HG03521 (cell line): ENCODE results near the gene STEAP1B.
"Not testable (repeated sequence)": the region's sequence is repeated elsewhere in the genome, so short reads cannot be mapped to it uniquely, and the experiment has no call there.

Experiments
- ATAC-seq: cut with Tn5 transposase; IDR thresholded peaks from one replicate; pipeline ENCODE4 v1.9.1; 2021; ENCODE audit warnings: mild to moderate bottlenecking, moderate library complexity; ENCODE audit not compliant: unreplicated experiment

The STEAP1B gene

DNA sequence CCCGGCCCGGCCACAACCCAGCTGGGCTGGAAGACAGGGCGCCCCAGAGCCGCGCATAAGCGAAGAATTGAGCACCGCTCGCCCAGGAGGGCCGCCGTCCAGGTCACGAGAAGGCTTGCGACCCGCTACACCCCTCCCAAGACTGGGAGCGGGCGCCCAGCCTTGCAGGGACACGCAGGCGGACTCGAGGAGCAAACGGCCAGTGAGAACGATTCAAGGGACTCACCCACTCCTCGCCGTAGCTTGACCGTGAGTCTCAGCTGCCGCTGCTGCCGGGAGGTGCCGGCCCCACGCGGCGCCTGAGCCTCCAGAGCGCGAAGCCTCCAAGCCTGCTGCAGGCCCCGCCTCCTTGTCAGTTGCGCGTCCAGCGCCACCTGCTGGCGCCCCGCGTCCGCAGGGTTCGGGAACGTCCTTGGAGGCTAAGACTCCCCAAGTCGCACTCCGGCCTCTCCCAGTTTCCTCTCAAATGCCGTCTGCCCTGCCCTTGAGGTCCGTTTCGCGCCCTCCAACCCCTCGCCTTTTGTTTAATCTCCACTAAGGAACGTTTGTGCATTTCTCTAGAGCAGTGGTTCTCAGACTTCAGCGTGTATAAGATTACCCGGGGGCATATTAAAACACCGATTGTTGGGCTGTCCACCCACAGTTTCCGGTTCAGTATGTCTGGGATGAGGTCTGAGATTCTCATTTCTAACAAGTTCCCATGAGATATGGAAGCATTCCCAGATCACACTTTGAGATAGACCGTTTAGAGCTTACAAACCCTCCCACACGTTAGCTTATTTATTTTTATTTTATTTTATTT lies at the start of gene STEAP1B:
Gene STEAP1B, minus strand, starts transcription at position 301 of the 802 bp plus-strand sequence. CDS start 5,333 bp downstream, outside the sequence.
- peak; percentile 96 for ATAC-seq

DNA sequence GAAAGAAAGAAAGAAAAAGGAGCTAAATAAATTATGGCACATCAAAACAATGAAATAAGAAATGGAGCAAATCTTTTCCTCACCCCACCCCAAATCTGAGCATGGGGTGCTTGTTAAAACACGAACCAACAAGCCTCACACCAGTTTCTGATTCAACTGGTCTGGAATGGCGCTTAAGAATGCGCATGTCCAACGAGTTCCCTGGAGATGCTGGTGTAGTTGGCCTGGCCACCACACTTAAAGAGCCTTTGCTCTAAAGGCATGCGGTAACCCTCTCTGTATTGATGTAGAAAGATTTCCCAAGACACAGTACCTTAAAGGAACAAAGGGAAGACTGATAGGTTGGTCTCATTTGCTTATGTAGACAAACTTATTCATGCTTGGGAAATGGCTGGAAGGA lies 49.1 kb upstream of the STEAP1B start:
- ATAC-seq, result no peak

DNA sequence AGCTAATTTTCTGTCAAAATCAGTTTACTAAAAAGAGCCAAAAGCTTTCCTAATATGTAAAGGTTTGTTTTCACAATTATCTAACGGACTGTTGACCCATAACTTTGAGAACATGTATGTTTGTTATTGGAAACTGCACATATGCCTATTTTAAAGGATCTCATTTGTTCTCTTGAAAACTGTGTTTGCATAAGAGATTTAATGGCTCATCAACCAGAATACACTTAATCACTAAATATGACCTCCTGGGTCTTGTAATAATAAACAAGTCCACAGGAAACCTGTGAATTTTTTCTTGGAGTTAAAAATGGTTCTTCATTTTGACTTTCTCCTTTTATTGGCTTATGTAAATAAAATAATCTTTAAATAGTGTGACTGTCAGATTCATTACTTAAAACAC lies 48.3 kb upstream of the STEAP1B start:
- no peak for ATAC-seq

DNA sequence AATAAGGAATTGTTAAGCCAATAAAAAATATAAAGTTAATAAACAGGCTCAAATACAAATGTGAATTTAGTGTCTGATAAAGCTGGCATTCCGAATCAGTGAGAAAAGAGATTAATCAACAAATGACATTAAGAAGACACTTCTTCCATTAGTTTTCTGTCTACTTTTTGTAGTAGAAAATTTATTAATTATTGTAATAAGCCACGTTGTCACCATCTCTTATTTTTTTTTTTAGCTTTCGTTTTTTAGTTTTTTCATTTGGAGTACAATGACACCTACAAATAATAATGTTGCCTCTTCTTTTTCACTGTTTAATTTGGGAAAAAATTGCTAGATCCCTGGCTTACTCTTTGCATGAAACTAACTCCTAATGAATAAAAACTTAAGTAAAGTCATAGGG lies 46.8 kb upstream of the STEAP1B start:
- ATAC-seq, result no peak

DNA sequence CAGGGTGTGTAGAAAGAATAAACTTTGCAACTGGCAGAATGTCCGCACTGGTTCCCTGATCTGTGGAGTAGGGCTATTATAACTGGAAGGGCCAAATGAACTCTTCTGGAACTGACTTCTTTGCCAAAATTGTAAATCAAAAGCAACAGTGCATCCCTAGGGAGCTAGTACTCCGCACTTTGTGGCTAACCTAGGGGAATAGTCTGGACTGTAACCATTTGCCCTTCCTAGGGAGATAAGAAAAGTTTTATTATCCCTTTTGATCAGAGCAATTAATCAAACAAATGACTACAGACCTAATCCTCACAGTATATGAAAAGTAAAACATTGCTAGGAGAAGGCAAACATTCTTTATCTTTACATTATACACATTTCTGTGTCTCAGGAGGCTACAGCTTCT lies 45.5 kb upstream of the STEAP1B start:
- no peak for ATAC-seq

DNA sequence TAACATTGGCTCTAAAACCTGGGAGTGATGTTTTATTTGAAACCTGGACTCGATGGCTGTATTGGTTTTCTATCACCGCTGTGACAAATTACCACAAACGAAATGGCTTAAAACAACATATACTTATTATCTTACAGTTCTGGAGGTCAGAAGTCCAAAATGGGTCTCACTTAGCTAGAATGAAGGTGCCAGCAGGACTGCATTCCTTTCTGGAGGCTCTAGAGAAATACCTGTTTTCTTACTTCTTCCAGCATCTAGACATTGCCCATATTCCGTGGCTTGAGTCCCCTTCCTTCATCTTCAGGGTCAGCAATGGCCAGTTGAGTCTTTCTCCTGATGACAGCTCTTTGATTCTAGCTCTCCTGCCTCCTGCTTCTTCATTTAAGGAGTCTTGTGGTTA lies 44.3 kb upstream of the STEAP1B start:
- ATAC-seq, result no peak

DNA sequence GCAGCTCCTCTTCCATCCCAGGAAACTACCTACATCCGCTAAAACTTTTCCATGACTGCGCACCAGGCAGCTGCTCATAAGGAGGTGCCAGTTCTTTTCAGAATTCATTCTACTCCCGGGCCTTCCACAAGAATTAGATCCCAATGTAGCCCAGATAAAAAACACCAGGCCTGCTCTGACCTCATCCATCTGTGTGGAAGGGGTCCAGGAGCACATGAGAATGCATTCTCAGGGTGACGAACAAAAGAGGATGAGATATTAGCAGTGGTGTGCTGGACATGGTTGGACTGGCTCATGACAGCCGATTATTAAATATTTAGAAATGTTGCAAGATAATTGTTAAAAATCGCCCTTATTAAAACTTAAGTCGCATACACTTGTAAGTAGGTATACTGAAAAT lies 43.2 kb upstream of the STEAP1B start:
- ATAC-seq, result no peak

DNA sequence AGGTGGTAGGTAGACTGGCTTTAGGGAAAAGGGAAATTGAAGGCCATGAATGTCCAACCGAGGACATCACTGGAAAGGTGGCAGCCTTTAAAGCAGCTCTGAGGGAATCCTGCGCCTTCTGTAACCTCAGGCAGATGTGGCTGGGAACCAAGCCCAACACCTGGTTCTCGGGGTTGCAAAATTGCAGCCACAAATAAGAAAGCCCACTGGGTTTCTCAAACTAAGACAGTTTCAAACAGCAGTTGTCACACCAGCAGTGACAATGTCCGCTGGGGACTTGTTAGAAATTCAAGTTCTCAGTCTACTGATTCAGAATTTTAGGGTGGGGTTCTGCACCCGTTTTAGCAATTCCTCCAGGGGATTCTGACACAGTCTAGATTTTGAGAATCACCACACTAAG lies 42.7 kb upstream of the STEAP1B start:
- ATAC-seq, result no peak

DNA sequence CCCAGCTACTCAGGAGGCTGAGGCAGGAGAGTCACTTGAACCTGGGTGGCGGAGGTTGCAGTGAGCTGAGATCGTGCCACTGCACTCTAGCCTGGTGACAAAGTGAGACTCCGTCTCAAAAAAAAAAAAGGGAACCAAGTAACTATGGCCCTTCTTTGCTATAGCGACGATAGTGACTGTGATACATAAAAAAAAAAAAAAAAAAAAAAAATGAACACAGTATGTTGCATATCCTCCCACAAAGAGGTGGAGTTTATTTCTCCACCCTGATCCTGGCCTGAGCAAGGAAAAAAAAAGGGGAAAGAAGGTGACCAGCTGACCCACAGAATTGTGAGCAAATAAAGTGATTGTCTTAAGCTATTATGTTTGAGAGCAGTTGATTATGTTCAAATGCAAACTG lies 42.3 kb upstream of the STEAP1B start:
- ATAC-seq, result no peak

DNA sequence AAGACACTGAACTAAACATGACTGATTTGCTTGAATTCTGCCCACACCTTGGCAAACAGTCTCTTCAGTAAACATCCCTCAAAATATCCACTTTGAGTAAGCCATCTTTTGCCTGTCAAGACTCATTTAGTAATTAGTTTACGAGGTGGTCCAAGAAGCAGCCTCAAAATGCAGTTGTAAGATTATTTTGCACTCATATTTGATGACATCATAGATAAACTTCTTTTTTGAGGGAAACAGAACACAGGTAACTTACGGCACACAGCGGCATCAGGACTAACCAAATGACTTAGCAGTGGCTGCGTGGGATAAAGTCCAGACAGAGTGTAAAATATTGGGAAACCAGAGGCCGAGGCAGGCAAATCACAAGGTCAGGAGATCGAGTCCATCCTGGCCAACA lies 41.8 kb upstream of the STEAP1B start:
- ATAC-seq, result no peak

DNA sequence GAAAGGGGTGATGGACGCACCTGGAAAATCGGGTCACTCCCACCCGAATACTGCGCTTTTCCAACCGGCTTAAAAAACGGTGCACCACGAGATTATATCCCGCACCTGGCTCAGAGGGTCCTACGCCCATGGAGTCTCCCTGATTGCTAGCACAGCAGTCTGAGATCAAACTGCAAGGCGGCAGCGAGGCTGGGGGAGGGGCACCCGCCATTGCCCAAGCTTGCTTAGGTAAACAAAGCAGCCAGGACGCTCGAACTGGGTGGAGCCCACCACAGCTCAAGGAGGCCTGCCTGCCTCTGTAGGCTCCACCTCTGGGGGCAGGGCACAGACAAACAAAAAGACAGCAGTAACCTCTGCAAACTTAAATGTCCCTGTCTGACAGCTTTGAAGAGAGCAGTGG lies 28.5 kb upstream of the STEAP1B start:
- ATAC-seq, result not testable (repeated sequence)

DNA sequence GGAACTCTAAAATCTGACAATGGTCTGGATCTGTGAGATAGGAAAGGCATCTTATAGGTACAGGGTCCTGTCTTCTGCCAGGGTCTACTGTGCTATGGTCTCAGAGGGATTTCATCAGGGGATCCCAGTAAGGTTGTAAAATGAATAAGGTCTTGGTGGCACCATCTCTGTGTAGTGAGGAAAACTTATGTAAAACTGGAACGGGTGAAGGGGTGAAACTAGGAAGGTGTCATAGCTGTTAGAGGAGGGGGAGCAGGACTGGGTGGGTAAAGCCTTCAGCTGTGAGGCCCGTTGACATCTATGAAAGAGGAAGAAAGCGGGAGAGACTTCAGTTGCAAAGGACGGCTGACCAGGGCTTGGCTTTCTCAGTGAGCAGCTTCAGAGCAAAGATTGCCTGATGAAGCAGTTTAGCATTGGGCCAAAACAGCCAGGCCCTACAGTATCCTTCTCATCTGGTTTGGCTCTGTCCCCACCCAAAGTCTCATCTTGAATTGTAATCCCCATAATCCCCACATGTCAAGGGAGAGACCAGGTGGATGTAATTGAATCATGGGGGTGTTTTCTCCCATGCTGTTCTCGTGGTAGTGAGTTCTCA lies 24.5 kb upstream of the STEAP1B start:
- not testable (repeated sequence) for ATAC-seq

DNA sequence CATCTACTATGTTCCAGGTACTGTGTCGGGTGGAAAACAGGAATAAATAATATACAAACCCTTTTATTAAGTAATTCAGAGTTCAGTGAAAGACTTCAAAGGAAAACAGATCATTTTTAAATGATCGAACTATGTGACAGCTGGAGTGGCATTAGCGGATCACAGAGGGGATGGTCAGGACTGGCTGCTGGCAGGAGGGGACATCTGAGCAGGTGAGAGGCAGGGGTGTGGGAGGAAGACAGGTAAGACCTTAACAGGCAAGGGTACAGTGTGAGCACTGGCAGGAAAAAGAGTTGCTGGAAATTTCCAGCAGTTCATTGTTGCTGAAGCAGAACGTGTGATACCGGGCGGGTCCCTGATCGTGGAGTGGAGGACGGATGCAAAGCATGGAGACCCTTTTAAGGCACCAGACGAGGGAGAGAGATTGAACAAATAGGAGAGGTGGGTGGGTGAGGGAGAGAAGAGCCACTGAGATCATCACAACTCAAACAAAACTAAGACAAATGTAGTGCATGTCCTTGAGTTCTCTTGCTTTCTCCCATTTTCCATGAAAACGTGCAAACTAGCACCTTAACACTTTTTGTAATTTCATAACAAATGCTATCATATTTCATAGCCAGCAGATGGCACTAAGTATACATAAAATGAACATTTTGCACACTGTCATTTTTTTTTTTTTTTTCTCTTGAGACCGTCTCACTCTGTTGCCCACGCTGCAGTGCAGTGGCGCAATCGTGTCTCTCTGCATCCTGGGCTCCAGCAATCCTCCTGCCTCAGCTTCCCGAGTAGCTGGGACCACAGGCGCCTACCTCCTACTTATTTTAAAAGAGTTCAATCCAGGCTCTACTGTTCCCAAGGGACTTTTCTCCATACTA lies 23.7 kb upstream of the STEAP1B start:
- ATAC-seq, result not testable (repeated sequence)

DNA sequence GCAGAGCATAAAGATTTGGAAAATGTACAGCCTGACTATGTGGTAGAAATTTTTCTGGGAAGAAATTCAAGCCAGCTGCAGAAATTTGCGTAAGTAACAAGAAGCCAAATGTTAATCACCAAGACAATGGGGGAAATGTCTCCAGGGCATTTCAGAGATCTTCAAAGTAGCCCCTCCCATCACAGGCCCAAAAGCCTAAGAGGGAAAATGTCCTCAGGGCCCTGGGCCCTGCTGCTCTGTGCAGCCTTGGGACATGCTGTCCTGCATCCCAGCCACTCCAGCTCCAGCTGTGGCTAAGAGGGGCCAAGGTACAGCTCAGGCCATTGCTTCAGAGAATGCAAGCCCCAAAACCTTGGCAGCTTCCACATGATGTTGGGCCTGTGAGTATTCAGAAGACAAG lies 19.6 kb upstream of the STEAP1B start:
- ATAC-seq, result not testable (repeated sequence)

DNA sequence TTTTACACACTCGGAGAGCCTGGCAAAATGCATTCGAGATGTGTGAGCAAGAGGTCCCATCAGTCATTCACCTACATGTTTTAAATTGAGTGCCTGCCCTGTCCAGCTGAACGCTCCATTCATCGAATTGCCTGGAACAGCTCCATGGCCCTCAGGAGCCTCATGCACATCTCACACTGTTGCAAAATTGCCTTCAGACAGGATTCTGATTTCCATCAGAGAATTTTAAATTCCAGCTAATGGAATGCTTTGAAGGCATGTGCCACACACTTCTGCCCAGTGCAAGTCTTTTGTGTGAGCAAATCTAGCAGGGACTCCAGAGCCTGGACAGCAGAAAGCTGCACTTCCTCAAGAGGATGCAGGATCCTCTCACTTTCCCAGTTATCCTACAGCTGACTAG lies 17.0 kb upstream of the STEAP1B start:
- not testable (repeated sequence) for ATAC-seq

DNA sequence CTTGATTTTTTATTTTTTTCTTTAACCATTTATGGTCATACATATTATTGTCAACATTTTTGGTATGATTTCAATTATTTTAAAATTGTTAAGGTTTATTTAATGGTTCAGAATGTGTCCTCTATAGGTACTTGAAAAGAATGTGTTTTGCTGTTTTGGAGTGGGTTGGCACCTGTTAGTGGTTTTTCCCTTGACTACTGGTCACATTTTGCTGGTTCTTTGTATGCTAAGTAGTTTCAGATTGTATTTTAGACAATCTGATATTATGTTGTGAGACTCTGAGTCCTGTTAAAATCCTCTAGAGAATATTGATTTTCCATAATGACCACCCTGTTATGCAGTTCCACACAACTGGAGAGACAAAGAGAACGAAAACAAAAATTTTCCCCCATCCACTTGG lies 15.0 kb upstream of the STEAP1B start:
- ATAC-seq, result not testable (repeated sequence)

DNA sequence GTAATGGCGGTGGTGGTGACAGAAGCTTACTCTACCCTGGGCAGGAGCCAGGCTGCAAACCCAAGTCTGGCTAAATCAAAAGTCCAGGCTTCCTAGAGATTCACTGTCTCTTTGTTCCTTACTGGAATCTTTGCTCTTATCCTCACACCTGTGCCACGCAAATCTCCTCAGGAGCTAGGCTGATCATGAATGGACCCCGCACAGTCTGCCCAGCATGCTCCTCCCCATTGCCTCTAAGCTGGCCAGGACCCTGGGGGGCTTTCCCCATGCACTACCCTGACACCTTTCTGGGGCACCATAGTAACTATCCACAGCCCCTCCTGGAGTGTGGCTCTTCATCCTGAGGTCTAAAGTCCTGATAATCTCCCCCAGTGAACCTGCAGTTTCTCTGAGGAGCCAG lies 7.3 kb upstream of the STEAP1B start:
- ATAC-seq, result not testable (repeated sequence)

DNA sequence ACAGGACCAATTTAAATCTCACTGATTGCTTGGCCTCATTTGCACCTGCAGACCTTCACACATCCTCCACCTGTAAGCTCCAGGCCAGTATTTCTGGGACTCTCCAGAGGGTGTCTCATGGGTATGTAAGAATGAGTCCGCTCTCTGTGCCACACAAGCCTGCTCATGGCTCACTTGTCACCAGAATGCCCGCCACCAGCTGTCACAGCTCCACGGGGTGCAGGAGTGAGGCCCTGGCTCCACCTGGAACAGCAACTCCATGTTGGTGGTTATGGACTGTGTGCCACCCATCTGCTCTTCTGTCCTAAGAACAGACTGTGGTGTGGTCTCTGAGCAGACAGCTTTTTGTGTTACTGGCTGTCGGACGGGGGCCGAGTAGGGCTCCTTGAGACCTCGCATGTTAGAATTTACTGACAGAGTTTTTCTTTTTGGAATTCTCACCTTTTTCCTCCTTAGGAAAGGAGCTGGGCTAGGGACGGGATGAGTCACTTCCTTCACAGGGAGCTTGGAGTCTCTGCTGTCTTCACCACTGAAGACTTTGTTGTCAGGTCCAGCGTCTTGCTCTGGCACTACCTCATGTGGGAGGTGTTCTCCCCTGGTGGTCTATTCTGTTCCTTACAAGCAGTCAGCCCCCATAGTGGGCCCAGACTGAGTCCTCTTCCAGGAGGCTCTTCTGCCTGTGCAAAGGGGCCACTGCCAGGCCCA lies 6.5 kb upstream of the STEAP1B start:
- ATAC-seq, result not testable (repeated sequence)

DNA sequence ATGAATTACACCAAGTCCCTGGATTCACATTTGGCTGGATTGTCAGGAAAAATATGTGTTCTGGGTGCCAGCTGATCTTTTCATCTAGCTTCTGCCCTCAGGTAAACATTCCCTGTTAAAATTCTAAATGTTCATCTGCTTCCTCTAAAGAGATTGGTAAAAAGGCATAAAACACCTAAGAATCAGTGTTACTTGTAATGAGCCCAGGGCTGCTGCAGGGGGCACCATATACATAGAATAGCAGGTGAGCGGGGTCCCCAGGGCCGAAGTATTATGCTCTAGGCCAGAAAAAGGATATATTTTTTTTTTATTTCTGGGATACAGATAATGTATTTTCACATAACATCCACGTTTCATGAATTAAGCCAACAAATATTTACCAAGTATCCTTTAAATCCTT lies 4.5 kb upstream of the STEAP1B start:
- not testable (repeated sequence) for ATAC-seq

DNA sequence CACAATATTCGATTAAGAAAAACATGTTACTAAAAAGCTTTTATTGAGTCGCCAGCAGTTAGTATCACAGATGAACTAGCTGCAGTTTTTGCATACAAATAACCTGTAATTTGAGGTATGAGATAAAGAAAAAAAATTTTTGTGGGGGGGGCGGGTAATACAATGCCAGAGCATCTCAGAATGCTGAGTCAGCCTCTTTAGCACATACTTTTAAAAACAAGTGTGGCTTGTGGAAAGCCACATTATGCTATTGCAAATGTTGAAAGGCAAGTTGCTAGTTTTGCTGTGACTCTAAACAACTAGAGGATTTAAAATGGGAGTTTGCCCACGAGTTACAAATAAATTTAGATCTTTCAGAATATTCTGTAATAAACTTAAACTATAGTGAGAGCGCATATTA lies 2.1 kb upstream of the STEAP1B start:
- ATAC-seq, result not testable (repeated sequence)

DNA sequence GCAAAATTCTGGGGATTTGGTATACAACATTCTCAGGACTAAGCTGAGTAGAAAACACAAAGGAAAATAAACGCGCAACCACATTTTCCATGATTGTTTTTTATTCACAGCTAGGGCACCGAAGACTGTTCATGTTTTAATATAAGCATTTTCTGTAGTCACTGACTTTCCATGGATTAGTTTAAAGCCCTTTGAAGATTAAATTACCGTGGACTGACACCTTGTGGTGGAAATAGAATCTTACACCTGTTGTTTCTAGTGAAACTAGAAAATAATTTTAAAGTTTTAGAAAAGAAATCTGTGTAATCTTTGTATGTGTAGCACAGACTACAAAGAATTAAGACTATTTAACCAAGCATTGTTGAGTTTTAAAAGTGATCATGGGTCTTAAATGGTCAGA lies 1.3 kb upstream of the STEAP1B start:
- not testable (repeated sequence) for ATAC-seq
